CD14-positive monocyte (primary cell): Measurements from ENCODE around the gene ZFYVE21. TPM values are rescaled to one million over a fixed set of nuclear protein-coding genes. Genes with fewer than 3 reads are reported as not detected.

Experiments used
- DNase-seq, 3 donors: peaks; one replicate each; pipeline ENCODE4 v3.0.0-alpha.2; 2011 to 2022
- H2AFZ ChIP-seq: 2 replicates; pipeline ENCODE4 v1.6.0; 2012; ENCODE audit warnings: mild to moderate bottlenecking, low read depth, low read length, inconsistent platforms; ENCODE audit not compliant: insufficient read depth, poor library complexity, severe bottlenecking
- H3K27ac ChIP-seq, 2 donors: 1 replicate in 1 of 2; 2 replicates in 1 of 2; pipeline ENCODE4 v1.5.1; 2012 to 2013; ENCODE audit warnings: low read length in 2 of 2, control low read depth in 1 of 2, inconsistent platforms in 1 of 2, low read depth in 1 of 2, mild to moderate bottlenecking in 1 of 2
- H3K27me3 ChIP-seq, 2 donors: one replicate each; pipeline versions ENCODE4 v1.6.0 to v1.6.1; 2011 to 2013; ENCODE audit warnings: low read length in 2 of 2; ENCODE audit not compliant: control insufficient read depth in 2 of 2, insufficient read depth in 2 of 2
- H3K36me3 ChIP-seq, 2 donors: replicated peaks in 1 of 2; 1 replicate in 1 of 2; 2 replicates in 1 of 2; pipeline versions ENCODE4 v1.5.1 to v1.6.1; 2012 to 2013; ENCODE audit warnings: low read length in 2 of 2, control low read depth in 1 of 2, inconsistent platforms in 1 of 2, mild to moderate bottlenecking in 1 of 2; ENCODE audit not compliant: insufficient read depth in 2 of 2, control insufficient read depth in 1 of 2
- H3K4me1 ChIP-seq, 2 donors: 1 replicate in 1 of 2; 2 replicates in 1 of 2; pipeline versions ENCODE4 v1.5.1 to v1.6.1; 2012 to 2013; ENCODE audit warnings: low read length in 2 of 2, control low read depth in 1 of 2, inconsistent platforms in 1 of 2, mild to moderate bottlenecking in 1 of 2, moderate library complexity in 1 of 2; ENCODE audit not compliant: insufficient read depth in 2 of 2, control insufficient read depth in 1 of 2
- H3K4me2 ChIP-seq: replicated peaks from 2 replicates; pipeline ENCODE3; 2012; ENCODE audit warnings: low read length, moderate library complexity, mild to moderate bottlenecking; ENCODE audit not compliant: poor library complexity, severe bottlenecking; ENCODE audit errors: extremely low read depth
- H3K4me3 ChIP-seq, 3 experiments: fragments of 200-600 bp in 1 of 3; sonication (generic) in 1 of 3; replicated peaks in 1 of 3; 1 replicate in 2 of 3; 2 replicates in 1 of 3; pipeline ENCODE4 v1.5.1; 2011 to 2013; ENCODE audit warnings: low read length in 3 of 3, mild to moderate bottlenecking in 3 of 3, control low read depth in 2 of 3, low read depth in 2 of 3, inconsistent platforms in 1 of 3, moderate library complexity in 1 of 3
- H3K79me2 ChIP-seq: 2 replicates; pipeline ENCODE4 v1.6.0; 2012; ENCODE audit warnings: mild to moderate bottlenecking, control low read depth, inconsistent platforms, low read length, moderate library complexity; ENCODE audit not compliant: insufficient read depth
- H3K9ac ChIP-seq: 2 replicates; pipeline ENCODE4 v1.6.0; 2017; ENCODE audit warnings: low read length, mild to moderate bottlenecking; ENCODE audit not compliant: insufficient read depth, poor library complexity, severe bottlenecking
- H3K9me3 ChIP-seq, 2 donors: replicated peaks in 1 of 2; 1 replicate in 1 of 2; 2 replicates in 1 of 2; pipeline versions ENCODE4 v1.5.1 to v1.6.1; 2012 to 2013; ENCODE audit warnings: low read length in 2 of 2, control low read depth in 1 of 2; ENCODE audit not compliant: control insufficient read depth in 1 of 2, insufficient read depth in 1 of 2
- H4K20me1 ChIP-seq: 2 replicates; pipeline ENCODE4 v1.6.0; 2012; ENCODE audit warnings: mild to moderate bottlenecking, low read length, control low read depth, moderate library complexity; ENCODE audit not compliant: insufficient read depth
- H3K27ac Mint-ChIP-seq, 7 donors: one replicate each; pipeline ENCODE4 v1.8.0; 2020; ENCODE audit warnings: mild to moderate bottlenecking in 7 of 7, mixed read lengths in 7 of 7, moderate library complexity in 6 of 7, inconsistent platforms in 2 of 7
- H3K27me3 Mint-ChIP-seq, 3 donors: one replicate each; pipeline ENCODE4 v1.8.0; 2021 to 2022; ENCODE audit warnings: low read depth in 3 of 3, mild to moderate bottlenecking in 3 of 3, mixed read lengths in 3 of 3, moderate library complexity in 3 of 3, inconsistent platforms in 1 of 3
- H3K36me3 Mint-ChIP-seq, 2 donors: one replicate each; pipeline ENCODE4 v1.8.0; 2020; ENCODE audit warnings: mixed read lengths in 2 of 2, inconsistent platforms in 1 of 2, mild to moderate bottlenecking in 1 of 2
- H3K4me1 Mint-ChIP-seq: one replicate; pipeline ENCODE4 v1.8.0; 2020; ENCODE audit warnings: mild to moderate bottlenecking, mixed read lengths
- H3K4me3 Mint-ChIP-seq, 2 donors: one replicate each; pipeline ENCODE4 v1.8.0; 2020; ENCODE audit warnings: mild to moderate bottlenecking in 2 of 2, mixed read lengths in 2 of 2, moderate library complexity in 1 of 2
- H3K9me3 Mint-ChIP-seq, 7 donors: one replicate each; pipeline ENCODE4 v1.8.0; 2020 to 2022; ENCODE audit warnings: mixed read lengths in 7 of 7, mild to moderate bottlenecking in 6 of 7, moderate library complexity in 6 of 7, inconsistent platforms in 2 of 7
- WGBS: methylation state at CpG from one replicate; pipeline ENCODE4 v1.1.5; 2013; ENCODE audit warnings: missing lambda C conversion rate; ENCODE audit not compliant: insufficient coverage; 5-methylcytosine and 5-hydroxymethylcytosine counted together
- intact Hi-C, 2 donors: fragments of 100-400 bp; cut with micrococcal nuclease; formaldehyde crosslinking; loops; one replicate each; pipeline versions ENCODE4 v1.15.0 to v1.15.1; 2023
- polyA plus RNA-seq, 3 donors: library from polyadenylated mRNA; depleted of rRNA in 1 of 3; unstranded in 2 of 3; stranded (reverse) in 1 of 3; fragments of 300-500 nt in 2 of 3; fragments of >200 nt in 1 of 3; fragmentation: Illumina TruSeq in 2 of 3; gene quantifications; 1 replicate in 2 of 3; 2 replicates in 1 of 3; pipeline ENCODE4 v1.2.3, GENCODE V29; 2012 to 2021
- TF ChIP-seq, protein P1 (sequence below): fragments of 200-600 bp; IDR thresholded peaks from one replicate; pipeline ENCODE4 v1.8.0; 2022; ENCODE audit warnings: antibody characterized with exemption, mild to moderate bottlenecking

Gene ZFYVE21
- polyA plus RNA-seq, 3 donors = 22.1 to 36.5 (median 33.1) TPM

DNA sequence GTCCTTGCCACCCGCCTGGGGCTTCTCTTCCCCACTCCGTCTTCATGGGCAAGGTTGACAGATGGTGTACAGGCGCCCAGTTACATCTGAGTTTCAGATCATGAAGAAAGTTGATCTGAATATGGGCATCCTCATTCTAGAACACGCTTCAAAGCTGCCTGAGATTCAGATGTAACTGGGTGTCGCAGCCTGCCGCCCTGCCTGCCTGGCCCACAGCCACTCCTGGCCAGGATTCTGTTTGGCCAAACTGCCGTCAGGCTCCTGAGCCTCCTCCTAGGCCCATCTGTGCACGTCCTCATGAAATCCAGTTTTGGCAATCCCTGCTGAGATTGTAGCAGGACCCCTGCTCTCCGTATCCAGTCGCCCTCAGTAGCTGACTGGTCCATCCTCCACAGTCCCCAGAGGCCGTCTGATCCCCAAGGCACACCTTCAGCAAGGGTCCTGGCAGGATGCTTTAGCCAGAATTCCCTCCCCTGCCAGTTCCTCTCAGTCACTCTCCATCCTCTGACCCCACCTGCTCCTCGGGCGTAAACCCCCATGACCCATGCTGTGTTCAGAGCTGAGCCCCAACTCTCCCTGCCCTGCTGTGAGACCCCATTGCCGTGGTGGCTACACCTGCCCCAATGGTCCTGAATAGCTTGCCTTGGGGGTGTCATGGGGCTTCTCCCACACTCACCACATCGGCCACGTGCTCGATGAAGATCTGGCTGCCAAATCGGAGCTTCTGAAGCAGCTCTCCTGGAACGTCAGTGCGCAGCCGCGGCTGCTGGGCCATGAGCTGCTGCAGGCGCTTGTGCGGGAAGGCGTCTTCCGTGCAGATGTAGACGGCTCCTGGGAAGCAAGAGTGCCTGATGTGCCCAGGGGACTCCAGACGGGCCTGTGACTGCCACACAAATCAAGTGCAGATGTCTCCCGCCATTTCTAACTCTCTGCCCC, 12.8 kb upstream of the ZFYVE21 start:
- peak overlapping the region in 1 of 2 donors; percentile 8 for H3K27ac ChIP-seq
- Mint-ChIP-seq H3K36me3 (peaks cover 24 to 68% of the 10 kb centered on the region in 2 donors), H3K4me3 (no peak overlapping the region), H3K9me3 (no peaks in the 10 kb centered on the region), H3K27ac (peak overlapping the region in 5 of 7 donors; percentile 4 to 88 (median 50)), H3K4me1 (peaks cover 30% of the 10 kb centered on the region), H3K27me3 (peaks cover 0 to 4% (median 1%) of the 10 kb centered on the region in 3 donors)
- H3K79me2 ChIP-seq = no peaks in the 10 kb centered on the region
- H3K27me3 ChIP-seq = no peaks in the 10 kb centered on the region
- WGBS = 97% methylated on average over 27 of the region's 29 CpGs
- DNase-seq = no peak
- intact Hi-C loops = no loop called here
- H3K9me3 ChIP-seq = no peaks in the 10 kb centered on the region
- H3K36me3 ChIP-seq = peaks cover 52 to 77% of the 10 kb centered on the region in 2 donors
- H3K4me2 ChIP-seq = peak overlapping the region; percentile 27
- no peak overlapping the region for H3K4me3 ChIP-seq
- H4K20me1 ChIP-seq = peaks cover 39% of the 10 kb centered on the region
- H3K9ac ChIP-seq = no peak overlapping the region
- TF ChIP-seq, protein P1, sequence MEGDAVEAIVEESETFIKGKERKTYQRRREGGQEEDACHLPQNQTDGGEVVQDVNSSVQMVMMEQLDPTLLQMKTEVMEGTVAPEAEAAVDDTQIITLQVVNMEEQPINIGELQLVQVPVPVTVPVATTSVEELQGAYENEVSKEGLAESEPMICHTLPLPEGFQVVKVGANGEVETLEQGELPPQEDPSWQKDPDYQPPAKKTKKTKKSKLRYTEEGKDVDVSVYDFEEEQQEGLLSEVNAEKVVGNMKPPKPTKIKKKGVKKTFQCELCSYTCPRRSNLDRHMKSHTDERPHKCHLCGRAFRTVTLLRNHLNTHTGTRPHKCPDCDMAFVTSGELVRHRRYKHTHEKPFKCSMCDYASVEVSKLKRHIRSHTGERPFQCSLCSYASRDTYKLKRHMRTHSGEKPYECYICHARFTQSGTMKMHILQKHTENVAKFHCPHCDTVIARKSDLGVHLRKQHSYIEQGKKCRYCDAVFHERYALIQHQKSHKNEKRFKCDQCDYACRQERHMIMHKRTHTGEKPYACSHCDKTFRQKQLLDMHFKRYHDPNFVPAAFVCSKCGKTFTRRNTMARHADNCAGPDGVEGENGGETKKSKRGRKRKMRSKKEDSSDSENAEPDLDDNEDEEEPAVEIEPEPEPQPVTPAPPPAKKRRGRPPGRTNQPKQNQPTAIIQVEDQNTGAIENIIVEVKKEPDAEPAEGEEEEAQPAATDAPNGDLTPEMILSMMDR = no peak
- H2AFZ ChIP-seq = no peak overlapping the region
- peaks cover 5 to 9% of the 10 kb centered on the region in 2 donors for H3K4me1 ChIP-seq

DNA sequence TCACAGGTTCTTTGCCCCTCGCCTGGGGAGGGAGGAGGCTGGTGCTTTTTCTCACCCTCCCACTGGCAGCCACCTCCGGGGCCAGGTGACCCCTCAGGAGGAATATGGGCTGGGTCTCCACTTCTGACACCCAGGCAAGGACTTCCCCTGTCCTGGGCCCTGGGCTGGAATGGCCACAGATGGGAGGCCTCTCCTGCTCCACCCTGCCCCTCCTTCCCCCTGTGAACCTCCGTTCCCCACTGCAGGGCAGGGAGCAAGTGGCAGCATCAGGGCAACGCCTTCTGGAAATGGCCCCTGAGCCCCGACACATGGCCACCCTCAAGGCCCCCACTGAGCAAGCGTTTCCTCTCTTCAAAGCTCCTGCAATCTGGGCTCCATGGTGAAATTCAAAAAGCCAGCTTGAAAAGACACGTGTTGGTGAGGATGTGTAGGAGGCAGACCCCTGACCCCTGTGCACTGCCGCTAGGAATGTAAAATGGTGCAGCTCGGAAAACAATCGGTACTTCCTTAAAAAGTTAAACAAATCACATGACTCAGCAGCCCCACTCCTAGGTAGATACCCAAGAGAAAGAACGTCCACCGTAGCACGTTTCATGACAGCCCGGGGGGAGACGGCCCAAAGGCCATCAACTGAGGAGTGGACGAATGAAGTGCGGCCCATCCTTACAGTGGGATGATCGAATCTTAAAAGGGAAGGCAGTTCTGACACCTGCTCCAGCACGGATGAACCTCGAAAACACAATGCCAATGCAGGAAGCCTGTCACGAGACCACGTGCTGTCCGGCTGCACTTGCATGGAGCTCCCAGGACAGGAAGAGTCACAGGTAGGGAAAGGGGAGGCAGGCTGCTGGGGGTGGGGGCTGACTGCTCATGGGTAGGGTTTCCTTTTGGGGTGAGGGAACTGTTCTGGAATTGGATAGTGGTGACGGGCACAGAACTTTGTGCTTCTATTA, 11.9 kb upstream of the ZFYVE21 start:
- TF ChIP-seq, protein P1 = no peak
- Histone ChIP-seq H3K4me1 (peaks cover 5 to 9% of the 10 kb centered on the region in 2 donors), H3K4me3 (no peak overlapping the region), H2AFZ (no peak overlapping the region), H3K36me3 (peaks cover 48 to 77% of the 10 kb centered on the region in 2 donors), H3K27ac (no peak overlapping the region), H3K9me3 (no peaks in the 10 kb centered on the region), H3K9ac (no peak overlapping the region), H3K79me2 (no peaks in the 10 kb centered on the region), H3K4me2 (peak overlapping the region; percentile 27), H3K27me3 (no peaks in the 10 kb centered on the region), H4K20me1 (peaks cover 30% of the 10 kb centered on the region)
- H3K27me3 Mint-ChIP-seq = peaks cover 0 to 4% (median 1%) of the 10 kb centered on the region in 3 donors
- intact Hi-C loops = no loop called here
- peaks cover 30% of the 10 kb centered on the region for H3K4me1 Mint-ChIP-seq
- peak overlapping the region; percentile 17 to 40 for H3K4me3 Mint-ChIP-seq
- 47% methylated on average over 16 of the region's 24 CpGs for WGBS
- DNase-seq = peak in 2 of 3 donors; percentile 7 to 29
- H3K27ac Mint-ChIP-seq = peak overlapping the region in 6 of 7 donors; percentile 10 to 53 (median 26)
- H3K36me3 Mint-ChIP-seq = peaks cover 29 to 65% of the 10 kb centered on the region in 2 donors
- H3K9me3 Mint-ChIP-seq = no peaks in the 10 kb centered on the region
